Measurements from ENCODE around the gene APBA2.

- no peak for TF ChIP-seq CTCF (IDR thresholded peaks at IDR 0.05)
- no peak for TF ChIP-seq EP300 (IDR thresholded peaks at IDR 0.05; ENCODE audit: low read depth)
- TF ChIP-seq POLR2AphosphoS5 (IDR thresholded peaks at IDR 0.05) = no peak
Measured at GRCh38 chr15:29092376-29093064, 206.7 kb downstream of the APBA2 start.

All from transverse colon (tissue), 4 donors.